ENCODE measurements around the gene COQ10A.
"Not testable (repeated sequence)": the region's sequence is repeated elsewhere in the genome, so short reads cannot be mapped to it uniquely, and the experiment has no call there.

GRCh38 chr12:56272468-56272867, 5.7 kb downstream of the COQ10A start:
- TF ChIP-seq CTCF, POLR2A (IDR thresholded peaks at IDR 0.05): not testable (repeated sequence)

Measured in lower leg skin (tissue), 3 donors.